Activated naive CD8-positive, alpha-beta T cell (primary cell): ENCODE measurements around the gene LIMK1.
"Not testable (repeated sequence)": the region's sequence is repeated elsewhere in the genome, so short reads cannot be mapped to it uniquely, and the experiment has no call there.

Source experiments
- H3K27ac Mint-ChIP-seq: one replicate; pipeline ENCODE4 v1.8.0; 2021; ENCODE audit warnings: mixed read lengths
- H3K27me3 Mint-ChIP-seq: one replicate; pipeline ENCODE4 v1.8.0; 2021; ENCODE audit warnings: mixed read lengths
- H3K36me3 Mint-ChIP-seq: one replicate; pipeline ENCODE4 v1.8.0; 2021; ENCODE audit warnings: mixed read lengths
- H3K4me1 Mint-ChIP-seq: one replicate; pipeline ENCODE4 v1.8.0; 2021; ENCODE audit warnings: low read depth, mixed read lengths
- H3K4me3 Mint-ChIP-seq: one replicate; pipeline ENCODE4 v1.8.0; 2021; ENCODE audit warnings: mild to moderate bottlenecking, mixed read lengths
- H3K9me3 Mint-ChIP-seq: one replicate; pipeline ENCODE4 v1.8.0; 2021; ENCODE audit warnings: low read depth, mixed read lengths

LIMK1 gene

DNA sequence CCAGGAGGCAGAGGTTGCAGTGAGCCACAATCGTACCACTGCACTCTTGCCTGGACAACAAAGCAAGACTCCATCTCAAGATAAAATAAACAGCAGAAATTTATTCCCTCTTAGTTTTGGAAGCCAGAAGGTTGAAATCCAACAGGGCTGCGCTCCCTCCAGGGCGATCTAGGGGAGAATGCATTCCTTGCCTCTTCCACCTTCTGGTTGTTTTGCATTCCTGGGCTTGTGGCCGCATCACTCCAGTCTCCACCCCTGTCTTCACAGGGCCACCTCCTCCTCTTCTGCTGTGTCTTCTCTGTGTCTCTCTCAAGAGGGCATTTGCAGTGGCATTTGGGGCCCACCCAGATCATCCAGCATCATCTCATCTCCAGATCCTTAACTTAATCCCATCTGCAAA, 36.2 kb downstream of the LIMK1 start:
- Mint-ChIP-seq H3K4me3 (no peak overlapping the region), H3K9me3 (no peaks in the 10 kb centered on the region)

GRCh38 chr7:74121401-74122249, 38.0 kb downstream of the LIMK1 start:
- no peaks in the 10 kb centered on the region for H3K9me3 Mint-ChIP-seq
- H3K36me3 Mint-ChIP-seq: peaks cover 7% of the 10 kb centered on the region
- no peak overlapping the region for H3K27ac Mint-ChIP-seq
- H3K4me3 Mint-ChIP-seq: no peak overlapping the region
- no peaks in the 10 kb centered on the region for H3K4me1 Mint-ChIP-seq
- H3K27me3 Mint-ChIP-seq: no peaks in the 10 kb centered on the region

More for the DNA sequence above, 36.2 kb downstream of the LIMK1 start:
- Mint-ChIP-seq H3K27me3 (no peaks in the 10 kb centered on the region), H3K27ac (no peak overlapping the region), H3K36me3 (peaks cover 7% of the 10 kb centered on the region), H3K4me1 (no peaks in the 10 kb centered on the region)

DNA sequence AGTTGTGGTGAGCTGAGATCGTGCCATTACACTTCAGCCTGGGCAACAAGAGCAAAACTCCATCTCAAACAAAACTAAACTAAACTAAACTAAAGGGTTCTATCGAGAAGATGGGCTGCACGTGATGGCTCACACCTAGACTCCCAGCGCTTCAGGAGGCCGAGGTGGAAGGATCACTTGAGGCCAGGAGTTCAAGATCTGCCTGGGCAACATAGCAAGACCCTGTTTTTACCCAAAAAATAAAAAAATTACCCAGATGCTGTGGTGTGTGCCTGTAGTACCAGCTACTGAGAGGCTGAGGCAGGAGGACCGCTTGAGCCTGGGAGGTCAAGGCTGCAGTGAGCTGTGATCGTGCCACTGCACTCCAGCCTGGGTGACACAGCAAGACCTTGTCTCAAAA, 40.3 kb downstream of the LIMK1 start:
- not testable (repeated sequence) for H3K9me3 Mint-ChIP-seq, H3K4me3 Mint-ChIP-seq, H3K36me3 Mint-ChIP-seq, H3K4me1 Mint-ChIP-seq, H3K27me3 Mint-ChIP-seq, H3K27ac Mint-ChIP-seq

DNA sequence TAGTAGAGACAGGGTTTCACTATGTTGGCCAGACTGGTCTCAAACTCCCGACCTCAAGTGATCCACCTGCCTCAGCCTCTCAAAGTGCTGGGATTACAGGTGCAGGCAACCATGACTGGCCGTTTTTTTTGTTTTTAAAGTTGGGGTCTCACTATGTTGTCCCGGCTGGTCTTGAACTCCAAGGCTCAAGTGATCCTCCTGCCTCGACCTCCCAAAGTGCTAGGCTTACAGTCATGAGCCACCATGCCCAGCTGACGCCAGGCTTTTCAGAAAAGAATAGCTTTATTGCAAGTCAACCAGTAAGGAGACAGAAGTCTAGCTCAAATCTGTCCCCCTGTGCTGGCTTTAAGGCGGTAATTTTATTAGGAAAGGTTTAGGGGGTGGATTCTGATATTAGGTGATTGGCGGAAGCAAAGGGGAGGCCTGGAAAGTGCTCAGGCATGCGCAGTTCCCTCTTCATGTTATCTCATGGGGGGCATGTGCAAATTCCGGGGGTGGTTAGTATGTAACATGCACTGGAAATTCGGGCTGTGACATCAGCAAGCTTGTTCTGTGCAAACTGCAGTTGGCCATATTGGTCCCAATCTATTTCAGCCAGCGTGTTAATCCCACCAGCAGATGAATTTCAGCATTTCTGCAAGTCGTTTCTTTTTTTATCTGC, 42.7 kb downstream of the LIMK1 start:
- Mint-ChIP-seq H3K27me3 (no peaks in the 10 kb centered on the region), H3K36me3 (peaks cover 2% of the 10 kb centered on the region), H3K4me3 (no peak overlapping the region), H3K9me3 (no peaks in the 10 kb centered on the region), H3K27ac (no peak overlapping the region), H3K4me1 (no peaks in the 10 kb centered on the region)

- peaks cover 2% of the 10 kb centered on the region for H3K4me1 Mint-ChIP-seq
- no peak overlapping the region for H3K27ac Mint-ChIP-seq
Observed at GRCh38 chr7:74129887-74130286, 46.3 kb downstream of the LIMK1 start.

DNA sequence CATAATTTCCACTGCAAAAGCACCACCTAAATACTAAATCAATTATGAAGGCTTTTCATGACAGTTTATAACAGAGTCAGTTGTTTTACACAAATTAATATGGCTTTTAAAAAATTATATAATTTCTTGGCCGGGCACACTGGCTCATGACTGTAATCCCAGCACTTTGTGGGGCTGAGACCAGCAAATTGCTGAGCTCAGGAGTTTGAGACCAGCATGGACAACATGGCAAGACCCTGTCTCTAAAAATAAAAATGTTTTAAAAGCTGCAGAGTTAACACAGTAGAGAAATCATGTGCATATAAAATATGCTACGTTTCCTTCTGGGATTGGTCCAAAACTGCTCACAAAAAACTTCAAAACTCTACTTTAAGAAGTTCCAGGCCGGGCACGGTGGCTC, 46.9 kb downstream of the LIMK1 start:
- no peak overlapping the region for H3K27ac Mint-ChIP-seq
- no peaks in the 10 kb centered on the region for H3K36me3 Mint-ChIP-seq

More at GRCh38 chr7:74129887-74130286, 46.3 kb downstream of the LIMK1 start:
- Mint-ChIP-seq H3K36me3 (no peaks in the 10 kb centered on the region), H3K4me3 (no peak overlapping the region), H3K27me3 (no peaks in the 10 kb centered on the region), H3K9me3 (no peaks in the 10 kb centered on the region)

GRCh38 chr7:74134117-74134620, 50.6 kb downstream of the LIMK1 start:
- H3K36me3 Mint-ChIP-seq: no peaks in the 10 kb centered on the region
- H3K27me3 Mint-ChIP-seq: no peaks in the 10 kb centered on the region

More for the DNA sequence above, 46.9 kb downstream of the LIMK1 start:
- no peaks in the 10 kb centered on the region for H3K9me3 Mint-ChIP-seq
- no peak overlapping the region for H3K4me3 Mint-ChIP-seq
- H3K27me3 Mint-ChIP-seq: no peaks in the 10 kb centered on the region
- H3K4me1 Mint-ChIP-seq: peaks cover 2% of the 10 kb centered on the region

GRCh38 chr7:74138334-74138867, 54.8 kb downstream of the LIMK1 start:
- H3K36me3 Mint-ChIP-seq: no peaks in the 10 kb centered on the region
- H3K27ac Mint-ChIP-seq: no peak overlapping the region
- no peak overlapping the region for H3K4me3 Mint-ChIP-seq
- H3K9me3 Mint-ChIP-seq: no peaks in the 10 kb centered on the region
- peaks cover 5% of the 10 kb centered on the region for H3K4me1 Mint-ChIP-seq
- H3K27me3 Mint-ChIP-seq: no peaks in the 10 kb centered on the region

More at GRCh38 chr7:74134117-74134620, 50.6 kb downstream of the LIMK1 start:
- no peak overlapping the region for H3K27ac Mint-ChIP-seq
- H3K4me1 Mint-ChIP-seq: peaks cover 2% of the 10 kb centered on the region
- H3K4me3 Mint-ChIP-seq: no peak overlapping the region
- no peaks in the 10 kb centered on the region for H3K9me3 Mint-ChIP-seq

GRCh38 chr7:74138945-74139843, 55.6 kb downstream of the LIMK1 start:
- Mint-ChIP-seq H3K4me3 (no peak overlapping the region), H3K27me3 (no peaks in the 10 kb centered on the region), H3K27ac (no peak overlapping the region), H3K36me3 (no peaks in the 10 kb centered on the region), H3K9me3 (no peaks in the 10 kb centered on the region), H3K4me1 (peaks cover 5% of the 10 kb centered on the region)

DNA sequence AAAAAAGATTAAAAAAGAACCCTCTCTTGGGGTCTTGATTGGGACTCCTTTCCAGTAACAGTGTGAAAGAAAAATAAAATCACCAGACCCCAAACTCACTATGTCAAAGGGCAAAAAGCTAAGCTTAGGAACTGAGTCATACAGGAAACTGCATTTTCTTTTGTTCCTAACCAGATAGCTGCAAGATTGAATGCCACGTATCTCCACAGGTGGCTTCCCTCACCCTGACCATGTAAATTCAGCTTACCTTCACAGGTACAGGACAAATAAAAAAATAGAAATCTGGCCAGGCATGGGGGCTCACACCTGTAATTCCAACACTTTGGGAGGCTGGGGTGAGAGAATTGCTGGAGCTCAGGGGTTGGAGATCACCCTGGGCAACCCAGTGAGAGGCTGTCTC, 58.1 kb downstream of the LIMK1 start:
- peaks cover 3% of the 10 kb centered on the region for H3K4me1 Mint-ChIP-seq
- no peaks in the 10 kb centered on the region for H3K27me3 Mint-ChIP-seq
- no peak overlapping the region for H3K27ac Mint-ChIP-seq
- no peaks in the 10 kb centered on the region for H3K9me3 Mint-ChIP-seq
- no peaks in the 10 kb centered on the region for H3K36me3 Mint-ChIP-seq
- no peak overlapping the region for H3K4me3 Mint-ChIP-seq

DNA sequence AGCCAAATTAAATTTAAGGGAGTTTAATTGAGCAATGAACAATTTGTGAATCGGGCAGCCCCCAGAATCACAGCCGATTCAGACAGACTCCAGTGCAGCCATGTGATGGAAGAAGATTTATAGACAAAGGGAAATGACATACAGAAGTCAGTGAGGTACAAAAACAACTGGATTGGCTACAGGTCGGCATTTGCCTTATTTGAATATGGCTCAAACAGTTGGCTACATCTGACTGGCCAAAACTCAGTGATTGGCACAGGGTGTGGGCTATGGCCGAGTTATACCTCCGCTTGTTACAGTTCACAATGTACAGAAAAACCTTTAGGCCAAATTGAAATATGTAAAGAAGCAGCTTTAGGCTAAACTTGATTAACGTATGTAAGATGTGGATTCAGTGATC, 59.8 kb downstream of the LIMK1 start:
- H3K4me3 Mint-ChIP-seq: no peak overlapping the region
- peaks cover 3% of the 10 kb centered on the region for H3K4me1 Mint-ChIP-seq
- no peak overlapping the region for H3K27ac Mint-ChIP-seq
- no peaks in the 10 kb centered on the region for H3K36me3 Mint-ChIP-seq
- no peaks in the 10 kb centered on the region for H3K27me3 Mint-ChIP-seq
- no peaks in the 10 kb centered on the region for H3K9me3 Mint-ChIP-seq

GRCh38 chr7:74148491-74148890, 64.9 kb downstream of the LIMK1 start:
- Mint-ChIP-seq H3K4me3 (no peak overlapping the region), H3K4me1 (no peaks in the 10 kb centered on the region), H3K27ac (no peak overlapping the region), H3K27me3 (no peaks in the 10 kb centered on the region), H3K36me3 (no peaks in the 10 kb centered on the region), H3K9me3 (no peaks in the 10 kb centered on the region)

- no peaks in the 10 kb centered on the region for H3K4me1 Mint-ChIP-seq
Observed at GRCh38 chr7:74149071-74149470, 65.5 kb downstream of the LIMK1 start.

DNA sequence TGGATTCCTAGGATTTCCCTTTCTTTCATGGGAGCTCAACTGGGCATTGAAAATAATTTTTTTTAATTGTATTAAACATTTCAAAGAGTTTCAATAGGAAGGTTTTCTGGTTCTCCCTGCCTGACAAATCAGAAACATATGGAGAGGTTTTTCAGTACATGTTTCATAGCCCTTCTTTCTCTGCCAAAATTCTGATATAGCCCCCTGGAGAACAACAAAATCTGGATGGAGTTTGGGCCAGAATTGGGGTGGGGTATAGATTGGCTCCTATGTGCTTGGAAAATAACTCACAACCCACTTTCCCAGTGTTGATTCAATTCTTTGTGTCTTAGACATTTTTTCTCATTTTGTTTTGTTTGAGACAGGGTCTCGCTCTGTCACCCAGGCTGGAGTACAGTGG, 66.0 kb downstream of the LIMK1 start:
- H3K4me1 Mint-ChIP-seq: no peaks in the 10 kb centered on the region
- no peaks in the 10 kb centered on the region for H3K36me3 Mint-ChIP-seq
- H3K9me3 Mint-ChIP-seq: no peaks in the 10 kb centered on the region
- no peaks in the 10 kb centered on the region for H3K27me3 Mint-ChIP-seq
- no peak overlapping the region for H3K4me3 Mint-ChIP-seq
- H3K27ac Mint-ChIP-seq: no peak overlapping the region

More at GRCh38 chr7:74149071-74149470, 65.5 kb downstream of the LIMK1 start:
- H3K9me3 Mint-ChIP-seq: no peaks in the 10 kb centered on the region
- H3K27ac Mint-ChIP-seq: no peak overlapping the region
- no peaks in the 10 kb centered on the region for H3K27me3 Mint-ChIP-seq
- H3K4me3 Mint-ChIP-seq: no peak overlapping the region
- H3K36me3 Mint-ChIP-seq: no peaks in the 10 kb centered on the region
